HCT116 (cell line): Measurements from ENCODE around the gene KRT85. TPM values are rescaled to one million over a fixed set of nuclear protein-coding genes. Genes with fewer than 3 reads are reported as not detected.

Experiments
- ATAC-seq: fragments of 200-7000 bp; cut with Tn5 transposase; 2 replicates; pipeline ENCODE4 v1.9.1; 2020; ENCODE audit warnings: mild to moderate bottlenecking, moderate library complexity
- BruUV-seq: library from RNA; stranded (reverse); fragments of 400-500 nt; replicated peaks from 2 replicates; lab custom pipeline; 2021; lab: Mats Ljungman, UMichigan
- CTCF ChIA-PET: fragments of 300-600 bp; sonication (Branson Sonifier 250); formaldehyde crosslinking; loops from one replicate; lab custom pipeline; 2021; ENCODE audit warnings: antibody characterized with exemption; lab: Charles Lee
- POLR2A ChIA-PET: fragments of 300-600, 350-600 bp; sonication (Branson Sonifier 250); formaldehyde crosslinking; loops from one replicate; lab custom pipeline; 2021; ENCODE audit warnings: antibody characterized with exemption; lab: Charles Lee
- RAD21 ChIA-PET, 2 experiments: fragments of 300-600 bp; sonication (Branson Sonifier 250); formaldehyde crosslinking; loops; one replicate each; lab custom pipeline; 2023; ENCODE audit warnings: low total read pairs in 2 of 2; ENCODE audit not compliant: uncharacterized antibody in 2 of 2, unreplicated experiment in 2 of 2, low non-redundant PET in 1 of 2; lab: Charles Lee
- DNase-seq: peaks from one replicate; pipeline ENCODE4 v3.0.0-alpha.2; 2010; ENCODE audit warnings: low read depth, low spot score
- H2AFZ ChIP-seq: fragments of 200-600 bp; shearing (Covaris generic), sonication (generic); 2 replicates; pipeline ENCODE4 v1.6.1; 2017; ENCODE audit warnings: low read depth, mixed run types, mixed read lengths, antibody characterized with exemption, low read length; ENCODE audit not compliant: poor library complexity, severe bottlenecking
- H3K27ac ChIP-seq: 2 replicates; pipeline ENCODE4 v1.5.1; 2012; ENCODE audit warnings: low read depth, low read length
- H3K27me3 ChIP-seq: fragments of 200-600 bp; sonication (generic); 2 replicates; pipeline ENCODE4 v1.6.1; 2016; ENCODE audit warnings: mixed run types, low read length, mixed read lengths; ENCODE audit not compliant: insufficient read depth
- H3K36me3 ChIP-seq, 2 experiments: fragments of 200-500 bp in 1 of 2; fragments of 200-600 bp in 1 of 2; sonication (Bioruptor generic) in 1 of 2; sonication (generic) in 1 of 2; 2 replicates each; pipeline versions ENCODE4 v1.5.1 to v1.6.1; 2014 to 2016; ENCODE audit warnings: low read length in 2 of 2, inconsistent platforms in 1 of 2, mixed read lengths in 1 of 2, mixed run types in 1 of 2; ENCODE audit not compliant: insufficient read depth in 2 of 2, control insufficient read depth in 1 of 2
- H3K4me1 ChIP-seq, 2 experiments: fragments of 200-600 bp in 1 of 2; sonication (generic) in 1 of 2; 2 replicates each; pipeline versions ENCODE4 v1.5.1 to v1.6.1; 2012 to 2017; ENCODE audit warnings: low read length in 2 of 2, inconsistent platforms in 1 of 2, mild to moderate bottlenecking in 1 of 2, mixed read lengths in 1 of 2, mixed run types in 1 of 2, moderate library complexity in 1 of 2; ENCODE audit not compliant: insufficient read depth in 2 of 2, control insufficient read depth in 1 of 2
- H3K4me2 ChIP-seq: fragments of 200-600 bp; sonication (generic); 2 replicates; pipeline ENCODE4 v1.6.1; 2017; ENCODE audit warnings: mixed run types, low read length, mixed read lengths
- H3K4me3 ChIP-seq, 2 experiments: fragments of 200-600 bp in 1 of 2; sonication (generic) in 1 of 2; replicated peaks in 1 of 2; 2 replicates each; pipeline ENCODE4 v1.5.1; 2011 to 2016; ENCODE audit warnings: low read length in 2 of 2, control low read depth in 1 of 2, low read depth in 1 of 2, mild to moderate bottlenecking in 1 of 2, mixed read lengths in 1 of 2, mixed run types in 1 of 2
- H3K79me2 ChIP-seq: fragments of 200-600 bp; sonication (generic); 2 replicates; pipeline ENCODE4 v1.6.1; 2017; ENCODE audit warnings: mild to moderate bottlenecking, mixed run types, low read length, moderate library complexity, mixed read lengths; ENCODE audit not compliant: insufficient read depth
- H3K9ac ChIP-seq: fragments of 200-600 bp; sonication (generic); 2 replicates; pipeline ENCODE4 v1.6.1; 2016; ENCODE audit warnings: low read length, mixed read lengths
- H3K9me2 ChIP-seq: fragments of 200-600 bp; sonication (generic), shearing (Covaris generic); 2 replicates; pipeline ENCODE4 v1.6.1; 2017; ENCODE audit warnings: mixed run types, mild to moderate bottlenecking, moderate library complexity; ENCODE audit not compliant: insufficient read depth
- H3K9me3 ChIP-seq, 2 experiments: fragments of 200-500 bp in 1 of 2; fragments of 200-600 bp in 1 of 2; sonication (Bioruptor generic) in 1 of 2; sonication (generic) in 1 of 2; 2 replicates each; pipeline ENCODE4 v1.6.1; 2014 to 2017; ENCODE audit warnings: low read length in 2 of 2, mixed read lengths in 2 of 2, inconsistent platforms in 1 of 2, low read depth in 1 of 2, mild to moderate bottlenecking in 1 of 2, mixed run types in 1 of 2, moderate library complexity in 1 of 2; ENCODE audit not compliant: control insufficient read depth in 1 of 2, insufficient read depth in 1 of 2
- H4K20me1 ChIP-seq: fragments of 200-600 bp; sonication (generic), shearing (Covaris generic); 2 replicates; pipeline ENCODE4 v1.6.1; 2017; ENCODE audit warnings: mixed run types, mild to moderate bottlenecking, moderate library complexity; ENCODE audit not compliant: insufficient read depth
- CBX3 ChIP-seq: IDR thresholded peaks from 2 replicates; pipeline ENCODE4 v1.6.1; 2012; ENCODE audit warnings: low read depth
- EZH2 ChIP-seq: fragments of 200-600 bp; sonication (generic); IDR thresholded peaks from 2 replicates; pipeline ENCODE4 v1.6.1; 2017; ENCODE audit warnings: antibody characterized with exemption, mixed run types
- JUND ChIP-seq: IDR thresholded peaks from 2 replicates; pipeline ENCODE4 v1.6.1; 2012
- POLR2A ChIP-seq: IDR thresholded peaks from 2 replicates; pipeline ENCODE4 v1.7.0; 2011; ENCODE audit warnings: borderline replicate concordance; ENCODE audit not compliant: insufficient read depth, insufficient read length; ENCODE audit errors: extremely low read depth
- POLR2AphosphoS5 ChIP-seq: IDR thresholded peaks from 2 replicates; pipeline ENCODE4 v1.6.1; 2011; ENCODE audit warnings: mild to moderate bottlenecking, low read depth, low read length, moderate library complexity
- RAD21 ChIP-seq: IDR thresholded peaks from 2 replicates; pipeline ENCODE4 v1.6.1; 2012; ENCODE audit warnings: low read depth, mild to moderate bottlenecking
- SIN3A ChIP-seq: IDR thresholded peaks from 2 replicates; pipeline ENCODE4 v1.6.1; 2012; ENCODE audit warnings: low read depth
- SP1 ChIP-seq: IDR thresholded peaks from 2 replicates; pipeline ENCODE4 v1.6.1; 2012; ENCODE audit warnings: low read depth
- SRF ChIP-seq: IDR thresholded peaks from 2 replicates; pipeline ENCODE4 v1.6.1; 2012; ENCODE audit warnings: low read depth
- YY1 ChIP-seq: IDR thresholded peaks from 2 replicates; pipeline ENCODE4 v1.6.1; 2011; ENCODE audit warnings: low read length, low read depth, moderate library complexity, mild to moderate bottlenecking; ENCODE audit not compliant: insufficient replicate concordance; ENCODE audit errors: extremely low read depth
- ZFX ChIP-seq: fragments of 450-650 bp; IDR thresholded peaks from 2 replicates; pipeline ENCODE4 v1.6.1; 2017
- intact Hi-C: fragments of 100-400 bp; cut with micrococcal nuclease; formaldehyde crosslinking; loops from 2 replicates; pipeline ENCODE4 v1.10.0; 2022
- total RNA-seq: library from RNA; stranded (reverse); gene quantifications from one replicate; pipeline ENCODE4 v1.2.1, GENCODE V29; 2021; ENCODE audit not compliant: unreplicated experiment
- TF ChIP-seq, protein P1 (sequence below): IDR thresholded peaks from 2 replicates; pipeline ENCODE4 v1.6.1; 2012
- TF ChIP-seq, protein P2 (sequence below): IDR thresholded peaks from 2 replicates; pipeline ENCODE4 v1.6.1; 2012; ENCODE audit warnings: low read depth
- TF ChIP-seq, protein P3 (sequence below): IDR thresholded peaks from 2 replicates; pipeline ENCODE4 v1.6.1; 2012
- TF ChIP-seq, protein P4 (sequence below): IDR thresholded peaks from 2 replicates; pipeline ENCODE4 v1.6.1; 2011; ENCODE audit warnings: mild to moderate bottlenecking, low read length, moderate library complexity; ENCODE audit not compliant: insufficient replicate concordance; ENCODE audit errors: extremely low read depth

The KRT85 gene
- total RNA-seq, 1 experiment from 2014 or later, result not detected

DNA sequence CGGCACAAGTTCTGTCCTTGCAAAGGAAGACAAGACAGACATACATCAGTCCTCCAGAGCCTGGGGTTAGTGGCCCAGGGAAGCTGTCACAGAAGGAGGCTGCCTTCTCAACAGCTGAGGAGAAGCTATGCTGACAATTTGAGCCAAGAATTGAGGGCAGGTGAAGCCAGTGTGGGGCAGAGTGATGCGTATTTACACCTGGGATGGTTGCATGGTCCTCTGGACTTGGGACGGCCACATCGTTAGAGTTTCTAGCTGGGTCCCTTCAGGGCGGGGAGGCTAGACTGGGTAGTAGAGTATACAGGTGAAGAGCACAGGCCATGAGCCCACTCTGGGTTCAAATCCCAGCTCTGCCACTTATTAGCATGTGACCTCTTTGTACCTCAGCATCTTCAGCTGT, 16.5 kb downstream of the KRT85 start:
- POLR2A ChIA-PET, result no interaction called here
- ATAC-seq, result no peak

DNA sequence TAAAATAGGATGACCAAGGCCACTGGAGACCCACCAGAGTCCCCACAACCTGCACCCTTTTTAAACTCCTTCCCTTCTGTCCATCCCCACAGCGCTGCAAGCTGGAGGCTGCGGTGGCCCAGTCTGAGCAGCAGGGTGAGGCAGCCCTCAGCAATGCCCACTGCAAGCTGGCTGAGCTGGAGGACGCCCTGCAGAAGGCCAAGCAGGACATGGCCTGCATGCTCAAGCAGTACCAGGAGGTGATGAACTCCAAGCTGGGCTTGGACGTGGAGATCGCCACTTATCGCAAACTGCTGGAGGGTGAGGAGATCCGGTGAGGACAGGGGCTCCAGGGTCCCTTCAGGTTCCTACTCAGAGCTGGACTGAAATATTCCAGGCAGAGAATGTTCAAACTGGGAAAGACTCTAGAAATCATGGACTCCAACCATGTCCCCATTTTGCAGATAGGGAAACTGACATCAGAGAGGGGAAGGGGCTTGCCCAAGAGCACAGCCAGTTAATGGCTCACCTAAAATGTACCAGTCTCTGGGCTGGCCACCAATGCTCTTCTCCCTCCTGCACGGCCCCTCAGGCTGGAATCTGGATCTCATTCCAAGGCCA, 17.2 kb downstream of the KRT85 start:
- BruUV-seq, result no TSS peak
- CTCF ChIA-PET, result no interaction called here
- no peaks in the 10 kb centered on the region for H3K79me2 ChIP-seq
- TF ChIP-seq SIN3A (no peak), YY1 (no peak), SP1 (no peak), POLR2AphosphoS5 (no peak), ZFX (no peak), POLR2A (no peak), EZH2 (no peak), SRF (no peak), CBX3 (no peak), RAD21 (no peak), JUND (no peak)
- TF ChIP-seq, protein P1, sequence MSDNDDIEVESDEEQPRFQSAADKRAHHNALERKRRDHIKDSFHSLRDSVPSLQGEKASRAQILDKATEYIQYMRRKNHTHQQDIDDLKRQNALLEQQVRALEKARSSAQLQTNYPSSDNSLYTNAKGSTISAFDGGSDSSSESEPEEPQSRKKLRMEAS, result no peak
- TF ChIP-seq, protein P2, sequence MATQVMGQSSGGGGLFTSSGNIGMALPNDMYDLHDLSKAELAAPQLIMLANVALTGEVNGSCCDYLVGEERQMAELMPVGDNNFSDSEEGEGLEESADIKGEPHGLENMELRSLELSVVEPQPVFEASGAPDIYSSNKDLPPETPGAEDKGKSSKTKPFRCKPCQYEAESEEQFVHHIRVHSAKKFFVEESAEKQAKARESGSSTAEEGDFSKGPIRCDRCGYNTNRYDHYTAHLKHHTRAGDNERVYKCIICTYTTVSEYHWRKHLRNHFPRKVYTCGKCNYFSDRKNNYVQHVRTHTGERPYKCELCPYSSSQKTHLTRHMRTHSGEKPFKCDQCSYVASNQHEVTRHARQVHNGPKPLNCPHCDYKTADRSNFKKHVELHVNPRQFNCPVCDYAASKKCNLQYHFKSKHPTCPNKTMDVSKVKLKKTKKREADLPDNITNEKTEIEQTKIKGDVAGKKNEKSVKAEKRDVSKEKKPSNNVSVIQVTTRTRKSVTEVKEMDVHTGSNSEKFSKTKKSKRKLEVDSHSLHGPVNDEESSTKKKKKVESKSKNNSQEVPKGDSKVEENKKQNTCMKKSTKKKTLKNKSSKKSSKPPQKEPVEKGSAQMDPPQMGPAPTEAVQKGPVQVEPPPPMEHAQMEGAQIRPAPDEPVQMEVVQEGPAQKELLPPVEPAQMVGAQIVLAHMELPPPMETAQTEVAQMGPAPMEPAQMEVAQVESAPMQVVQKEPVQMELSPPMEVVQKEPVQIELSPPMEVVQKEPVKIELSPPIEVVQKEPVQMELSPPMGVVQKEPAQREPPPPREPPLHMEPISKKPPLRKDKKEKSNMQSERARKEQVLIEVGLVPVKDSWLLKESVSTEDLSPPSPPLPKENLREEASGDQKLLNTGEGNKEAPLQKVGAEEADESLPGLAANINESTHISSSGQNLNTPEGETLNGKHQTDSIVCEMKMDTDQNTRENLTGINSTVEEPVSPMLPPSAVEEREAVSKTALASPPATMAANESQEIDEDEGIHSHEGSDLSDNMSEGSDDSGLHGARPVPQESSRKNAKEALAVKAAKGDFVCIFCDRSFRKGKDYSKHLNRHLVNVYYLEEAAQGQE, result no peak
- TF ChIP-seq, protein P3, sequence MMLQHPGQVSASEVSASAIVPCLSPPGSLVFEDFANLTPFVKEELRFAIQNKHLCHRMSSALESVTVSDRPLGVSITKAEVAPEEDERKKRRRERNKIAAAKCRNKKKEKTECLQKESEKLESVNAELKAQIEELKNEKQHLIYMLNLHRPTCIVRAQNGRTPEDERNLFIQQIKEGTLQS, result no peak

More for the DNA sequence above, 16.5 kb downstream of the KRT85 start:
- Histone ChIP-seq H3K4me3 (no peak overlapping the region), H2AFZ (no peak overlapping the region), H3K9ac (no peak overlapping the region), H3K36me3 (no peaks in the 10 kb centered on the region), H3K4me1 (peaks cover 4 to 13% of the 10 kb centered on the region in 2 experiments), H3K4me2 (no peak overlapping the region), H3K27ac (no peak overlapping the region), H3K79me2 (no peaks in the 10 kb centered on the region), H3K9me3 (no peaks in the 10 kb centered on the region), H3K27me3 (no peaks in the 10 kb centered on the region; the same call in 1 of the 2 replicates), H3K9me2 (no peaks in the 10 kb centered on the region), H4K20me1 (no peaks in the 10 kb centered on the region)
- DNase-seq, result no peak
- ChIA-PET CTCF (interaction anchor here (1.8 to 2.3 kb wide), 2 partner anchors 11 to 23 kb away, joined by 6 read pairs; no protein-coding TSS in a partner anchor), RAD21 (no interaction called here)
- no TSS peak for BruUV-seq
- TF ChIP-seq ZFX, result no peak
- TF ChIP-seq, protein P4, sequence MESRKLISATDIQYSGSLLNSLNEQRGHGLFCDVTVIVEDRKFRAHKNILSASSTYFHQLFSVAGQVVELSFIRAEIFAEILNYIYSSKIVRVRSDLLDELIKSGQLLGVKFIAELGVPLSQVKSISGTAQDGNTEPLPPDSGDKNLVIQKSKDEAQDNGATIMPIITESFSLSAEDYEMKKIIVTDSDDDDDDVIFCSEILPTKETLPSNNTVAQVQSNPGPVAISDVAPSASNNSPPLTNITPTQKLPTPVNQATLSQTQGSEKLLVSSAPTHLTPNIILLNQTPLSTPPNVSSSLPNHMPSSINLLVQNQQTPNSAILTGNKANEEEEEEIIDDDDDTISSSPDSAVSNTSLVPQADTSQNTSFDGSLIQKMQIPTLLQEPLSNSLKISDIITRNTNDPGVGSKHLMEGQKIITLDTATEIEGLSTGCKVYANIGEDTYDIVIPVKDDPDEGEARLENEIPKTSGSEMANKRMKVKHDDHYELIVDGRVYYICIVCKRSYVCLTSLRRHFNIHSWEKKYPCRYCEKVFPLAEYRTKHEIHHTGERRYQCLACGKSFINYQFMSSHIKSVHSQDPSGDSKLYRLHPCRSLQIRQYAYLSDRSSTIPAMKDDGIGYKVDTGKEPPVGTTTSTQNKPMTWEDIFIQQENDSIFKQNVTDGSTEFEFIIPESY, result no peak
- intact Hi-C loops, result no loop called here

More for the DNA sequence above, 17.2 kb downstream of the KRT85 start:
- intact Hi-C loops, result no loop called here
- Histone ChIP-seq H3K27me3 (no peaks in the 10 kb centered on the region; the same call in 1 of the 2 replicates), H3K36me3 (no peaks in the 10 kb centered on the region), H3K4me3 (no peak overlapping the region), H3K9ac (no peak overlapping the region), H3K9me3 (no peaks in the 10 kb centered on the region), H3K4me2 (no peak overlapping the region), H3K9me2 (no peaks in the 10 kb centered on the region), H3K4me1 (peaks cover 10 to 20% of the 10 kb centered on the region in 2 experiments), H3K27ac (no peak overlapping the region), H4K20me1 (no peaks in the 10 kb centered on the region), H2AFZ (no peak overlapping the region)
- DNase-seq, result no peak
- POLR2A ChIA-PET, result no interaction called here
- no peak for ATAC-seq
- RAD21 ChIA-PET, result no interaction called here
